ENCODE measurements around the gene FEM1A.

GRCh38 chr19:4768934-4769777 lies 22.4 kb upstream of the FEM1A start:
- TF ChIP-seq TEAD4 (IDR thresholded peaks at IDR 0.05), result peak; percentile 69
- no peak for TF ChIP-seq CREB1 (IDR thresholded peaks at IDR 0.05; ENCODE audit: low read depth)
- TF ChIP-seq RAD21 (IDR thresholded peaks at IDR 0.05; ENCODE audit: low read depth), result no peak
- TF ChIP-seq EP300 (IDR thresholded peaks at IDR 0.05; ENCODE audit: borderline replicate concordance), result no peak
- no peak for TF ChIP-seq EGR1 (IDR thresholded peaks at IDR 0.05)
- peak; percentile 79 for TF ChIP-seq MAX (IDR thresholded peaks at IDR 0.05)
- TF ChIP-seq NFIC (IDR thresholded peaks at IDR 0.05), result no peak
- no peak for TF ChIP-seq FOXM1 (IDR thresholded peaks at IDR 0.05; ENCODE audit: borderline replicate concordance, low read depth)
- peak; percentile 98 for TF ChIP-seq REST (IDR thresholded peaks at IDR 0.05; ENCODE audit: low read depth)
- 0 out of 2 replicates have a peak, but pooled peaks have one; percentile 34 for TF ChIP-seq YY1 (IDR thresholded peaks at IDR 0.05; ENCODE audit: low read depth)
- TF ChIP-seq TAF1 (IDR thresholded peaks at IDR 0.05; ENCODE audit: low read depth), result no peak
- TF ChIP-seq ZBTB7A (IDR thresholded peaks at IDR 0.05; ENCODE audit: low read depth), result no peak
- TF ChIP-seq TCF12 (IDR thresholded peaks at IDR 0.05; ENCODE audit: low read depth), result no peak
